Measurements from ENCODE around the gene REST.

GRCh38 chr4:56861360-56861759, 46.3 kb upstream of the REST start:
- TF ChIP-seq, protein P1, sequence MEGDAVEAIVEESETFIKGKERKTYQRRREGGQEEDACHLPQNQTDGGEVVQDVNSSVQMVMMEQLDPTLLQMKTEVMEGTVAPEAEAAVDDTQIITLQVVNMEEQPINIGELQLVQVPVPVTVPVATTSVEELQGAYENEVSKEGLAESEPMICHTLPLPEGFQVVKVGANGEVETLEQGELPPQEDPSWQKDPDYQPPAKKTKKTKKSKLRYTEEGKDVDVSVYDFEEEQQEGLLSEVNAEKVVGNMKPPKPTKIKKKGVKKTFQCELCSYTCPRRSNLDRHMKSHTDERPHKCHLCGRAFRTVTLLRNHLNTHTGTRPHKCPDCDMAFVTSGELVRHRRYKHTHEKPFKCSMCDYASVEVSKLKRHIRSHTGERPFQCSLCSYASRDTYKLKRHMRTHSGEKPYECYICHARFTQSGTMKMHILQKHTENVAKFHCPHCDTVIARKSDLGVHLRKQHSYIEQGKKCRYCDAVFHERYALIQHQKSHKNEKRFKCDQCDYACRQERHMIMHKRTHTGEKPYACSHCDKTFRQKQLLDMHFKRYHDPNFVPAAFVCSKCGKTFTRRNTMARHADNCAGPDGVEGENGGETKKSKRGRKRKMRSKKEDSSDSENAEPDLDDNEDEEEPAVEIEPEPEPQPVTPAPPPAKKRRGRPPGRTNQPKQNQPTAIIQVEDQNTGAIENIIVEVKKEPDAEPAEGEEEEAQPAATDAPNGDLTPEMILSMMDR (IDR thresholded peaks at IDR 0.05 in 2 of 3, conservative IDR thresholded peaks at IDR 0.05 in 1 of 3; ENCODE audit: insufficient read depth in 2 of 3, low read depth in 1 of 3, low read length in 3 of 3): no peak
- no peak for TF ChIP-seq ZNF280B (CRISPR knock-in tag; IDR thresholded peaks at IDR 0.05)
- no peak for TF ChIP-seq ZNF696 (CRISPR knock-in tag; conservative IDR thresholded peaks at IDR 0.05)
- TF ChIP-seq SNRNP70 (optimal IDR thresholded peaks at IDR 0.05; ENCODE audit: low read depth, low read length): no peak
- TF ChIP-seq SIN3A (IDR thresholded peaks at IDR 0.05; ENCODE audit: borderline replicate concordance in 2 of 2, control insufficient read depth in 1 of 2, low read depth in 2 of 2, low read length in 2 of 2): no peak
- no peak for TF ChIP-seq HNRNPLL (IDR thresholded peaks at IDR 0.05; ENCODE audit: low read depth, low read length, poor library complexity, severe bottlenecking)

Measured in K562 (cell line).